Neural cell (in vitro differentiated cells): ENCODE data around the gene ADAM23.

Source experiments
- CTCF ChIP-seq: fragments of 450-650 bp; IDR thresholded peaks from 2 replicates; pipeline ENCODE4 v1.5.1; 2014; ENCODE audit warnings: antibody characterized with exemption, mild to moderate bottlenecking, moderate library complexity; ENCODE audit not compliant: poor library complexity, severe bottlenecking
- EP300 ChIP-seq: fragments of 450-650 bp; conservative IDR thresholded peaks from 2 replicates; pipeline ENCODE4 v1.6.1; 2014; ENCODE audit warnings: antibody characterized with exemption, mild to moderate bottlenecking, moderate library complexity; ENCODE audit not compliant: poor library complexity, severe bottlenecking

- TF ChIP-seq EP300 = no peak
- no peak for TF ChIP-seq CTCF
Observed at GRCh38 chr2:206415618-206416243, 27.6 kb upstream of the ADAM23 start.
